Endothelial cell of umbilical vein (primary cell): ENCODE measurements around the gene ACSS1. TPM values are rescaled to one million over a fixed set of nuclear protein-coding genes. Genes with fewer than 3 reads are reported as not detected.

Source experiments
- BruUV-seq: library from RNA; stranded (reverse); fragments of 400-500 nt; replicated peaks from 2 replicates; lab custom pipeline; 2021; lab: Mats Ljungman, UMichigan
- CTCF ChIA-PET: fragments of 300-600, 350-600 bp; sonication (Branson Sonifier 250); formaldehyde crosslinking; loops from one replicate; lab custom pipeline; 2021; ENCODE audit warnings: antibody characterized with exemption, inconsistent platforms; lab: Charles Lee
- POLR2A ChIA-PET: fragments of 300-600, 350-600 bp; sonication (Branson Sonifier 250); formaldehyde crosslinking; loops from one replicate; lab custom pipeline; 2021; ENCODE audit warnings: antibody characterized with exemption, inconsistent platforms; lab: Charles Lee
- DNase-seq: peaks from one replicate; pipeline ENCODE4 v3.0.0-alpha.2; 2011; ENCODE audit warnings: low read depth, low spot score
- FAIRE-seq: peaks from 2 replicates; lab custom pipeline; 2011; peaks lifted over from hg19 to GRCh38; lab: Jason Lieb, UNC
- H2AFZ ChIP-seq: 2 replicates; pipeline ENCODE4 v1.6.0; 2012; ENCODE audit warnings: low read depth, low read length, control low read depth, inconsistent platforms
- H3K27ac ChIP-seq: 2 replicates; pipeline ENCODE4 v1.5.1; 2011; ENCODE audit warnings: low read depth, mild to moderate bottlenecking, control low read depth, low read length, moderate library complexity; ENCODE audit not compliant: insufficient read depth
- H3K27me3 ChIP-seq, 2 experiments: 2 replicates each; pipeline versions ENCODE4 v1.6.0 to v1.6.1; 2011; ENCODE audit warnings: low read length in 2 of 2, mixed read lengths in 1 of 2; ENCODE audit not compliant: control insufficient read depth in 2 of 2, insufficient read depth in 2 of 2
- H3K36me3 ChIP-seq, 2 experiments: 2 replicates in 1 of 2; 3 replicates in 1 of 2; pipeline ENCODE4 v1.5.1; 2011; ENCODE audit warnings: low read length in 2 of 2, mild to moderate bottlenecking in 1 of 2, moderate library complexity in 1 of 2; ENCODE audit not compliant: control insufficient read depth in 2 of 2, insufficient read depth in 2 of 2; ENCODE audit errors: extremely low read depth in 1 of 2
- H3K4me1 ChIP-seq: 3 replicates; pipeline ENCODE4 v1.5.1; 2011; ENCODE audit warnings: mild to moderate bottlenecking, low read length; ENCODE audit not compliant: control insufficient read depth, insufficient read depth; ENCODE audit errors: extremely low read depth
- H3K4me2 ChIP-seq: 2 replicates; pipeline ENCODE4 v1.6.1; 2011; ENCODE audit warnings: low read length, control low read depth, mixed read lengths; ENCODE audit not compliant: insufficient read depth
- H3K4me3 ChIP-seq, 3 experiments: fragments of 200-600 bp in 1 of 3; sonication (generic), shearing (Covaris generic) in 1 of 3; replicated peaks in 1 of 3; 2 replicates each; pipeline ENCODE4 v1.5.1; 2011 to 2016; ENCODE audit warnings: control low read depth in 3 of 3, low read length in 3 of 3, mild to moderate bottlenecking in 2 of 3, inconsistent platforms in 1 of 3, low read depth in 1 of 3, moderate library complexity in 1 of 3; ENCODE audit not compliant: insufficient read depth in 1 of 3
- H3K79me2 ChIP-seq: 2 replicates; pipeline ENCODE4 v1.6.0; 2012; ENCODE audit warnings: low read length, inconsistent platforms; ENCODE audit not compliant: control insufficient read depth, insufficient read depth
- H3K9ac ChIP-seq: replicated peaks from 2 replicates; pipeline ENCODE3; 2011; ENCODE audit warnings: low read length, control low read depth; ENCODE audit not compliant: insufficient read depth; ENCODE audit errors: extremely low read depth
- H3K9me1 ChIP-seq: replicated peaks from 3 replicates; pipeline ENCODE4 v1.6.0; 2011; ENCODE audit warnings: mild to moderate bottlenecking, low read length; ENCODE audit not compliant: control insufficient read depth, insufficient read depth; ENCODE audit errors: extremely low read depth
- H3K9me3 ChIP-seq: replicated peaks from 2 replicates; pipeline ENCODE4 v1.5.1; 2012; ENCODE audit warnings: low read length, inconsistent platforms; ENCODE audit not compliant: control insufficient read depth, insufficient read depth
- H4K20me1 ChIP-seq: replicated peaks from 2 replicates; pipeline ENCODE3; 2011; ENCODE audit warnings: mild to moderate bottlenecking, low read length; ENCODE audit not compliant: control insufficient read depth, insufficient read depth; ENCODE audit errors: extremely low read depth
- CTCF ChIP-seq, 2 donors: IDR thresholded peaks; 1 replicate in 1 of 2; 2 replicates in 1 of 2; pipeline ENCODE4 v1.5.1; 2011; ENCODE audit warnings: low read length in 2 of 2, mild to moderate bottlenecking in 2 of 2, moderate library complexity in 2 of 2, control low read depth in 1 of 2, inconsistent platforms in 1 of 2, low read depth in 1 of 2; ENCODE audit not compliant: insufficient read depth in 1 of 2; ENCODE audit errors: extremely low read depth in 1 of 2
- EZH2 ChIP-seq: IDR thresholded peaks from 2 replicates; pipeline ENCODE4 v1.6.1; 2012; ENCODE audit warnings: borderline replicate concordance, low read depth, mild to moderate bottlenecking, moderate library complexity, low read length, inconsistent platforms; ENCODE audit not compliant: severe bottlenecking
- FOS ChIP-seq: IDR thresholded peaks from 2 replicates; pipeline ENCODE4 v1.6.1; 2011; ENCODE audit warnings: mild to moderate bottlenecking, low read length, moderate library complexity, borderline replicate concordance; ENCODE audit not compliant: insufficient read depth
- GATA2 ChIP-seq: IDR thresholded peaks from 2 replicates; pipeline ENCODE4 v1.7.0; 2011; ENCODE audit warnings: low read depth, mild to moderate bottlenecking, moderate library complexity, mixed read lengths, low read length; ENCODE audit not compliant: insufficient read length, insufficient read depth
- JUN ChIP-seq: IDR thresholded peaks from 2 replicates; pipeline ENCODE4 v1.6.1; 2011; ENCODE audit warnings: borderline replicate concordance, low read depth; ENCODE audit not compliant: insufficient read length, insufficient read depth
- MAX ChIP-seq: IDR thresholded peaks from 2 replicates; pipeline ENCODE4 v1.6.1; 2011; ENCODE audit not compliant: insufficient read depth, insufficient read length
- MYC ChIP-seq: IDR thresholded peaks from one replicate; pipeline ENCODE4 v1.6.1; 2011; ENCODE audit warnings: mild to moderate bottlenecking, low read depth, low read length
- POLR2A ChIP-seq: IDR thresholded peaks from 2 replicates; pipeline ENCODE4 v1.6.1; 2012; ENCODE audit warnings: low read depth, mild to moderate bottlenecking, control low read depth, low read length
- POLR2AphosphoS5 ChIP-seq: IDR thresholded peaks from 2 replicates; pipeline ENCODE4 v1.6.1; 2012; ENCODE audit warnings: low read depth, mild to moderate bottlenecking, control low read depth, low read length, moderate library complexity; ENCODE audit not compliant: insufficient read depth
- dilution Hi-C: fragments of 300-500 bp; cut with MboI; formaldehyde crosslinking; loops from one replicate; pipeline ENCODE4 v1.15.0; 2019; ENCODE audit warnings: low sequenced_read_pairs; ENCODE audit not compliant: extremely low pct_ligation_motif_present
- intact Hi-C: fragments of 100-400 bp; cut with micrococcal nuclease; formaldehyde crosslinking; loops from one replicate; pipeline ENCODE4 v1.10.0; 2022
- polyA plus RNA-seq, 4 experiments: library from polyadenylated mRNA; depleted of rRNA in 3 of 4; stranded (reverse) in 3 of 4; unstranded in 1 of 4; fragments of >200 nt; gene quantifications; 2 replicates each; pipeline versions ENCODE4 v1.2.1 to v1.2.3, GENCODE V29; 2011 to 2012; ENCODE audit warnings: missing spikeins in 1 of 4
- total RNA-seq: library from RNA; stranded (reverse); gene quantifications from 2 replicates; pipeline ENCODE4 v1.2.3, GENCODE V29; 2021

ACSS1 gene
- total and polyA plus RNA-seq, 2 donors (not counting 3 experiments of a cell fraction or from before 2014, with no cell fraction given): 6.2 to 17.9 TPM

GRCh38 chr20:24962182-24962492 lies 95.8 kb downstream of the ACSS1 start:
- BruUV-seq: no TSS peak
- no peak overlapping the region for H3K4me2 ChIP-seq
- no peaks in the 10 kb centered on the region for H3K79me2 ChIP-seq
- no peak overlapping the region for H3K27ac ChIP-seq
- no peak for DNase-seq
- H4K20me1 ChIP-seq: no peaks in the 10 kb centered on the region
- no peak overlapping the region for H2AFZ ChIP-seq
- H3K9ac ChIP-seq: no peak overlapping the region
- ChIA-PET POLR2A (no interaction called here), CTCF (no interaction called here)
- no peaks in the 10 kb centered on the region for H3K27me3 ChIP-seq
- no peak for FAIRE-seq
- peaks cover 2 to 14% of the 10 kb centered on the region in 2 experiments for H3K36me3 ChIP-seq
- TF ChIP-seq CTCF (IDR thresholded peaks at IDR 0.05; ENCODE audit: extremely low read depth in 1 of 2, insufficient read depth in 1 of 2, low read depth in 1 of 2, low read length in 2 of 2) (no peak), MAX (no peak), GATA2 (no peak), POLR2A (no peak), EZH2 (no peak), FOS (no peak), POLR2AphosphoS5 (no peak), JUN (no peak), MYC (no peak)
- no peaks in the 10 kb centered on the region for H3K4me1 ChIP-seq
- H3K9me3 ChIP-seq: no peaks in the 10 kb centered on the region
- dilution Hi-C loops (no loop called here), intact Hi-C loops (no loop called here)
- H3K4me3 ChIP-seq: no peak overlapping the region
- no peaks in the 10 kb centered on the region for H3K9me1 ChIP-seq
